HG02642 (cell line): ENCODE data around the gene FHIT.

Experiments
- ATAC-seq: cut with Tn5 transposase; IDR thresholded peaks from one replicate; pipeline ENCODE4 v1.9.1; 2021; ENCODE audit warnings: mild to moderate bottlenecking; ENCODE audit not compliant: unreplicated experiment, poor library complexity

FHIT gene

GRCh38 chr3:60609446-60609845 lies 641.8 kb downstream of the FHIT start:
- no peak for ATAC-seq

GRCh38 chr3:60603860-60604259 lies 647.4 kb downstream of the FHIT start:
- ATAC-seq: no peak

GRCh38 chr3:60600848-60601247 lies 650.4 kb downstream of the FHIT start:
- ATAC-seq: no peak

- no peak for ATAC-seq
Observed at GRCh38 chr3:60599586-60599985, 651.7 kb downstream of the FHIT start.

GRCh38 chr3:60598671-60599070 lies 652.6 kb downstream of the FHIT start:
- no peak for ATAC-seq

- ATAC-seq: no peak
Observed at GRCh38 chr3:60594025-60594424, 657.2 kb downstream of the FHIT start.

- no peak for ATAC-seq
Observed at GRCh38 chr3:60591267-60591666, 660.0 kb downstream of the FHIT start.

- no peak for ATAC-seq
Observed at GRCh38 chr3:60588806-60589205, 662.4 kb downstream of the FHIT start.

GRCh38 chr3:60585918-60586317 lies 665.3 kb downstream of the FHIT start:
- no peak for ATAC-seq

- no peak for ATAC-seq
Observed at GRCh38 chr3:60584250-60584649, 667.0 kb downstream of the FHIT start.

GRCh38 chr3:60582288-60582687 lies 669.0 kb downstream of the FHIT start:
- no peak for ATAC-seq

GRCh38 chr3:60580809-60581208 lies 670.4 kb downstream of the FHIT start:
- no peak for ATAC-seq

- no peak for ATAC-seq
Observed at GRCh38 chr3:60579734-60580133, 671.5 kb downstream of the FHIT start.

- no peak for ATAC-seq
Observed at GRCh38 chr3:60578936-60579335, 672.3 kb downstream of the FHIT start.

GRCh38 chr3:60577601-60578000 lies 673.7 kb downstream of the FHIT start:
- ATAC-seq: no peak

GRCh38 chr3:60575718-60576272 lies 675.5 kb downstream of the FHIT start:
- ATAC-seq: no peak

- no peak for ATAC-seq
Observed at GRCh38 chr3:60574046-60574769, 677.0 kb downstream of the FHIT start.

GRCh38 chr3:60573494-60573893 lies 677.8 kb downstream of the FHIT start:
- ATAC-seq: no peak

GRCh38 chr3:60571511-60571910 lies 679.7 kb downstream of the FHIT start:
- ATAC-seq: no peak

- ATAC-seq: no peak
Observed at GRCh38 chr3:60557122-60557521, 694.1 kb downstream of the FHIT start.

GRCh38 chr3:60555686-60556354 lies 695.4 kb downstream of the FHIT start:
- peak; percentile 83 for ATAC-seq

GRCh38 chr3:60553144-60553543 lies 698.1 kb downstream of the FHIT start:
- ATAC-seq: no peak
